Activated naive CD4-positive, alpha-beta T cell treated with anti-CD3 and anti-CD28 coated beads, Interleukin-2, amount 50 U/mL, for 24 hours (primary cell): ENCODE data around the gene NMNAT2.

ENCODE experiments used
- H3K27ac Mint-ChIP-seq: one replicate; pipeline ENCODE4 v1.8.0; 2021; ENCODE audit warnings: mild to moderate bottlenecking, mixed read lengths
- H3K27me3 Mint-ChIP-seq: one replicate; pipeline ENCODE4 v1.8.0; 2021; ENCODE audit warnings: mixed read lengths
- H3K36me3 Mint-ChIP-seq: one replicate; pipeline ENCODE4 v1.8.0; 2021; ENCODE audit warnings: mixed read lengths
- H3K4me1 Mint-ChIP-seq: one replicate; pipeline ENCODE4 v1.8.0; 2021; ENCODE audit warnings: mixed read lengths
- H3K4me3 Mint-ChIP-seq: one replicate; pipeline ENCODE4 v1.8.0; 2021; ENCODE audit warnings: mild to moderate bottlenecking, mixed read lengths
- H3K9me3 Mint-ChIP-seq: one replicate; pipeline ENCODE4 v1.8.0; 2021; ENCODE audit warnings: mixed read lengths

NMNAT2 gene

GRCh38 chr1:183199304-183199703, 218.9 kb downstream of the NMNAT2 start:
- Mint-ChIP-seq H3K27ac (no peak overlapping the region), H3K9me3 (no peaks in the 10 kb centered on the region), H3K4me1 (peaks cover 22% of the 10 kb centered on the region), H3K4me3 (no peak overlapping the region), H3K36me3 (no peaks in the 10 kb centered on the region), H3K27me3 (peaks cover 4% of the 10 kb centered on the region)

- peaks cover 22% of the 10 kb centered on the region for H3K4me1 Mint-ChIP-seq
- H3K4me3 Mint-ChIP-seq = no peak overlapping the region
- no peak overlapping the region for H3K27ac Mint-ChIP-seq
Observed at GRCh38 chr1:183198463-183198862, 219.7 kb downstream of the NMNAT2 start.

More at GRCh38 chr1:183198463-183198862, 219.7 kb downstream of the NMNAT2 start:
- Mint-ChIP-seq H3K27me3 (peaks cover 4% of the 10 kb centered on the region), H3K9me3 (no peaks in the 10 kb centered on the region), H3K36me3 (no peaks in the 10 kb centered on the region)
